Measurements from ENCODE around the gene DUSP22. TPM values are rescaled to one million over a fixed set of nuclear protein-coding genes. Genes with fewer than 3 reads are reported as not detected.

The DUSP22 gene
- total and polyA plus RNA-seq, 9 of the 15 experiments (the other 6 are each of a cell fraction or from before 2014, with no cell fraction given): 9.3 to 19.4 (median 11.8) TPM

- FAIRE-seq: peak; percentile 70
- Histone ChIP-seq H4K20me1 (replicated peaks; ENCODE audit: control insufficient read depth, insufficient read depth, low read length) (peaks cover 51% of the 10 kb centered on the region), H3K9me3 (replicated peaks; ENCODE audit: control insufficient read depth, insufficient read depth, low read depth, low read length) (no peaks in the 10 kb centered on the region), H3K9ac (ENCODE audit: insufficient read depth in 1 of 2, low read depth in 2 of 2, low read length in 2 of 2) (no peak overlapping the region), H3K4me2 (ENCODE audit: insufficient read depth, low read length) (no peak overlapping the region), H3K79me2 (ENCODE audit: control insufficient read depth, insufficient read depth, low read length) (no peaks in the 10 kb centered on the region), H3K27me3 (ENCODE audit: control insufficient read depth in 2 of 2, insufficient read depth in 2 of 2, low read length in 2 of 2) (peaks cover 3 to 45% of the 10 kb centered on the region in 2 experiments; a peak in 4 of 5 replicates), H2AFZ (ENCODE audit: low read depth, low read length) (no peak overlapping the region), H3K4me1 (replicated peaks in 1 of 2; ENCODE audit: control insufficient read depth in 2 of 2, insufficient read depth in 2 of 2, low read length in 2 of 2) (peaks cover 0 to 3% of the 10 kb centered on the region in 2 experiments; a peak in 2 of 5 replicates), H3K9me1 (ENCODE audit: control insufficient read depth, insufficient read depth, low read length) (no peaks in the 10 kb centered on the region), H3K27ac (ENCODE audit: extremely low read depth, low read depth, low read length) (no peak overlapping the region), H3K4me3 (no peak overlapping the region), H3K36me3 (ENCODE audit: control insufficient read depth, insufficient read depth, low read length) (no peaks in the 10 kb centered on the region)
- POLR2A ChIA-PET: interaction anchor here (0.7 to 3.2 kb wide), 7 partner anchors 10 to 950 kb away, joined by 3 to 15 read pairs (median 4); no protein-coding TSS in a partner anchor
- intact Hi-C loops (cut with micrococcal nuclease) (no loop called here), in situ Hi-C loops (cut with MboI) (no loop called here)
- CTCF ChIA-PET (ENCODE audit: low intra/inter-chr PET ratio): no interaction called here
- 6% methylated on average over 14 of the region's 14 CpGs for WGBS (ENCODE audit: insufficient coverage, low coverage, missing lambda C conversion rate)
- ATAC-seq: peak; percentile 89
- TF ChIP-seq RAD21 (CRISPR knock-in tag; conservative IDR thresholded peaks at IDR 0.05 in 1 of 2, IDR thresholded peaks at IDR 0.05 in 1 of 2) (peak in 1 of 2 experiments; percentile 27; a peak in 1 of 4 replicates), TFE3 (CRISPR knock-in tag; IDR thresholded peaks at IDR 0.05) (peak; percentile 43), MXI1 (IDR thresholded peaks at IDR 0.05; ENCODE audit: low read depth, low read length) (no peak), NFXL1 (CRISPR knock-in tag; IDR thresholded peaks at IDR 0.05) (no peak), RBM17 (IDR thresholded peaks at IDR 0.05; ENCODE audit: borderline replicate concordance, low read depth, low read length) (no peak), CTCF (IDR thresholded peaks at IDR 0.05 in 2 of 3, conservative IDR thresholded peaks at IDR 0.05 in 1 of 3; ENCODE audit: insufficient read depth in 2 of 3, low read depth in 1 of 3, low read length in 3 of 3) (peak; percentile 49 to 64 (median 61)), NFRKB (IDR thresholded peaks at IDR 0.05; ENCODE audit: low read depth) (no peak), EP400 (IDR thresholded peaks at IDR 0.05) (no peak), ZNF347 (CRISPR knock-in tag; IDR thresholded peaks at IDR 0.05; ENCODE audit: low read depth) (no peak), ZNF740 (CRISPR knock-in tag; IDR thresholded peaks at IDR 0.05) (no peak), ZNF740 (tag; IDR thresholded peaks at IDR 0.05) (0 out of 4 replicates have a peak, but pooled peaks of 1 of the 2 experiments have one; percentile 36), RAD51 (IDR thresholded peaks at IDR 0.05; ENCODE audit: borderline replicate concordance, low read depth) (peak; percentile 11; the same call in 1 of the 2 replicates)
- BruUV-seq (replicated peaks): no TSS peak
- peak; percentile 30 to 68 (median 60) for DNase-seq (ENCODE audit: extremely low read depth in 1 of 4, low spot score in 3 of 4)
Measured at GRCh38 chr6:322259-322930, 30.1 kb downstream of the DUSP22 start.
